Vagina (tissue), 2 donors: Measurements from ENCODE around the gene AFAP1.

ENCODE experiments used
- CTCF ChIP-seq, 3 experiments: fragments of 450-650 bp in 2 of 3; fragments of 200-600 bp in 1 of 3; sonication (generic) in 1 of 3; IDR thresholded peaks; one replicate each; pipeline ENCODE4 v1.5.1; 2017 to 2019; ENCODE audit warnings: antibody characterized with exemption in 3 of 3, mild to moderate bottlenecking in 2 of 3, moderate library complexity in 2 of 3
- POLR2A ChIP-seq, 2 donors: fragments of 450-650 bp; IDR thresholded peaks; one replicate each; pipeline ENCODE4 v1.6.1; 2017; ENCODE audit warnings: antibody characterized with exemption in 2 of 2, mild to moderate bottlenecking in 2 of 2, moderate library complexity in 2 of 2
- POLR2AphosphoS5 ChIP-seq, 2 donors: sonication (generic); formaldehyde crosslinking; IDR thresholded peaks; one replicate each; pipeline ENCODE4 v1.9.0; 2017; ENCODE audit warnings: antibody characterized with exemption in 2 of 2, mild to moderate bottlenecking in 2 of 2, low read depth in 1 of 2; ENCODE audit not compliant: insufficient read depth in 1 of 2

DNA sequence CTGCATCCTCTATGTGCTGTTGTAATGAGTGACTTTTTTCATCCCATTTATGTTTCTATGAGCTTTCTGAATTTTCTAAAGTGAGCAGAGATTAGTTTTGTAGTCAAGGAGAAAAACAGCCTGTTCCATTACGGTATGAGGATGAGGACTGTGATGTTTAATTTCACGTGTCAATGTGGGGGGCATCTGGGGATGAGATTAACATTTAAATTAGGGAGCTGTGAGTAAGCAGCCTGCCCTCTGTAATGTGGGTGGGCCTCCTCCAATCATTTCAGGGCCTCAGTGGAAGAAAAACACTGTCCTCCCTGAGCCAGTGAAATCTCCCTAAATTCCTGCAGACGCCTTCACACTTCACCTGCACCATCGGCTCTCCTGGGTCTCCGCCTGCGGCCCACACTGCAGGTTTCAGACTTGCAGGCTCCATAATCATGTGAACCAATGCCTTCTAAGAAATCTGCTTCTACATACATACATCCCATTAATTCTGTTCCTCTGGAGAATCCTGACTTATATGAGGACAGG, 121.7 kb downstream of the AFAP1 start:
- TF ChIP-seq CTCF (IDR thresholded peaks at IDR 0.05) (no peak), POLR2A (IDR thresholded peaks at IDR 0.05) (no peak), POLR2AphosphoS5 (IDR thresholded peaks at IDR 0.05; ENCODE audit: insufficient read depth in 1 of 2, low read depth in 1 of 2) (no peak)
